SU-DHL-6 (cell line): ENCODE data around the gene TVP23A.

ENCODE experiments used
- H2AFZ ChIP-seq: fragments of 200-600 bp; sonication (generic); 2 replicates; pipeline ENCODE4 v1.6.1; 2014; ENCODE audit warnings: low read depth, mild to moderate bottlenecking, moderate library complexity, mixed read lengths, antibody characterized with exemption, low read length; ENCODE audit not compliant: severe bottlenecking
- H3F3A ChIP-seq: fragments of 200-600 bp; shearing (Covaris generic); 2 replicates; pipeline ENCODE4 v1.6.0; 2016; ENCODE audit warnings: antibody characterized with exemption, mild to moderate bottlenecking; ENCODE audit not compliant: insufficient read depth
- H3K27ac ChIP-seq: fragments of 200-600 bp; sonication (generic); 2 replicates; pipeline ENCODE4 v1.5.1; 2016; ENCODE audit warnings: low read depth, mild to moderate bottlenecking, low read length, moderate library complexity, mixed read lengths
- H3K27me3 ChIP-seq: fragments of 200-600 bp; sonication (generic), shearing (Covaris generic); 2 replicates; pipeline ENCODE4 v1.6.0; 2014; ENCODE audit warnings: mild to moderate bottlenecking, low read length
- H3K36me3 ChIP-seq: fragments of 200-600 bp; sonication (generic); 2 replicates; pipeline ENCODE4 v1.6.1; 2014; ENCODE audit warnings: mild to moderate bottlenecking, low read length, mixed read lengths
- H3K4me2 ChIP-seq: fragments of 300-600, 200-600 bp; shearing (Covaris generic), sonication (generic); 2 replicates; pipeline ENCODE4 v1.6.0; 2014; ENCODE audit warnings: low read length, low read depth, mild to moderate bottlenecking; ENCODE audit not compliant: poor library complexity, severe bottlenecking
- H3K4me3 ChIP-seq: fragments of 200-600 bp; sonication (generic); 2 replicates; pipeline ENCODE4 v1.5.1; 2014; ENCODE audit warnings: antibody characterized with exemption, low read length, mild to moderate bottlenecking, mixed read lengths; ENCODE audit not compliant: insufficient read depth, poor library complexity, severe bottlenecking
- H3K79me2 ChIP-seq: fragments of 200-600 bp; sonication (generic); 2 replicates; pipeline ENCODE4 v1.6.1; 2014; ENCODE audit warnings: mild to moderate bottlenecking, low read length, moderate library complexity; ENCODE audit not compliant: insufficient read depth
- H3K9ac ChIP-seq: fragments of 200-600 bp; sonication (generic); 2 replicates; pipeline ENCODE4 v1.7.0; 2014; ENCODE audit warnings: mild to moderate bottlenecking, low read length
- H3K9me2 ChIP-seq: fragments of 200-600 bp; sonication (generic); replicated peaks from 2 replicates; pipeline ENCODE4 v1.6.1; 2014; ENCODE audit warnings: low read length; ENCODE audit not compliant: insufficient read depth
- H3K9me3 ChIP-seq: fragments of 200-600 bp; sonication (generic); 2 replicates; pipeline ENCODE4 v1.6.1; 2014; ENCODE audit warnings: low read length, mixed read lengths; ENCODE audit not compliant: insufficient read depth
- H4K20me1 ChIP-seq: fragments of 200-600 bp; sonication (generic); 2 replicates; pipeline ENCODE4 v1.6.1; 2014; ENCODE audit warnings: low read depth, mild to moderate bottlenecking, antibody characterized with exemption, low read length, moderate library complexity, mixed read lengths
- EZH2phosphoT487 ChIP-seq: fragments of 200-600 bp; sonication (generic), shearing (Covaris generic); conservative IDR thresholded peaks from 2 replicates; pipeline ENCODE4 v1.6.1; 2018; ENCODE audit warnings: mild to moderate bottlenecking, antibody characterized with exemption, low read length, moderate library complexity, mixed read lengths
- TF ChIP-seq, protein P1 (sequence below): fragments of 200-600 bp; sonication (generic); IDR thresholded peaks from one replicate; pipeline ENCODE4 v1.5.1; 2017; ENCODE audit warnings: antibody characterized with exemption, mild to moderate bottlenecking, low read length, moderate library complexity; ENCODE audit not compliant: insufficient read depth, poor library complexity, severe bottlenecking

Gene TVP23A

DNA sequence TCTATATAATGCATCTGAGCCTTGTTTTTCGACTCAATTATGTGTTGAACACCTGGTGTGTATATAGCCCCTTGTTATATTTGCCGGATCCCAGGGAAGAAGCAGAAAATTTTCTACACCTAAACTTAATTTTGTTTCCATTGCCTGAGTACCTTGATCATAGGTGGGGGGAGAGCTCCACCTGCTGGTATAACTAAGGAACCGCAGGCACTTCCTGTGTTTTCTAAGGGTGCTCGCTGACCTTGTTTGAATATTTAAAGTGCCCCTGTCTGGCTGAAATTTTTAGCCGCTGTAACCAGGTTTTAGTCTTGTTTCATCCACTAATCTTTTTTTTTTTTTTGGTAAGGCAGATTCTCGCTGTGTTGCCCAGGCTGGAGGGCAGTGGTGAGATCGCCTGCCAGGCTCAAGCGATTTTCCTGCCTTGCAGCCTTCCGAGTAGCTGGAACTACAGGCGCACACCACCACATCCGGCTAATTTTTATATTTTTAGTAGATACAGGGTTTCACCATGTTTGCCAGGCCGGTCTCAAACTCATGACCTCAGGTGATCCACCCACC lies 81.4 kb downstream of the TVP23A start:
- TF ChIP-seq, protein P1, sequence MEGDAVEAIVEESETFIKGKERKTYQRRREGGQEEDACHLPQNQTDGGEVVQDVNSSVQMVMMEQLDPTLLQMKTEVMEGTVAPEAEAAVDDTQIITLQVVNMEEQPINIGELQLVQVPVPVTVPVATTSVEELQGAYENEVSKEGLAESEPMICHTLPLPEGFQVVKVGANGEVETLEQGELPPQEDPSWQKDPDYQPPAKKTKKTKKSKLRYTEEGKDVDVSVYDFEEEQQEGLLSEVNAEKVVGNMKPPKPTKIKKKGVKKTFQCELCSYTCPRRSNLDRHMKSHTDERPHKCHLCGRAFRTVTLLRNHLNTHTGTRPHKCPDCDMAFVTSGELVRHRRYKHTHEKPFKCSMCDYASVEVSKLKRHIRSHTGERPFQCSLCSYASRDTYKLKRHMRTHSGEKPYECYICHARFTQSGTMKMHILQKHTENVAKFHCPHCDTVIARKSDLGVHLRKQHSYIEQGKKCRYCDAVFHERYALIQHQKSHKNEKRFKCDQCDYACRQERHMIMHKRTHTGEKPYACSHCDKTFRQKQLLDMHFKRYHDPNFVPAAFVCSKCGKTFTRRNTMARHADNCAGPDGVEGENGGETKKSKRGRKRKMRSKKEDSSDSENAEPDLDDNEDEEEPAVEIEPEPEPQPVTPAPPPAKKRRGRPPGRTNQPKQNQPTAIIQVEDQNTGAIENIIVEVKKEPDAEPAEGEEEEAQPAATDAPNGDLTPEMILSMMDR, result peak; percentile 76
- no peak for TF ChIP-seq EZH2phosphoT487
- Histone ChIP-seq H2AFZ (peak overlapping the region; percentile 96), H3F3A (peaks cover 10% of the 10 kb centered on the region; the same call in 1 of the 2 replicates), H3K79me2 (no peaks in the 10 kb centered on the region), H3K27ac (peak overlapping the region; percentile 57), H3K9me3 (no peaks in the 10 kb centered on the region), H4K20me1 (no peaks in the 10 kb centered on the region), H3K9ac (peak overlapping the region; percentile 44), H3K9me2 (no peaks in the 10 kb centered on the region), H3K36me3 (no peaks in the 10 kb centered on the region), H3K4me3 (peak overlapping the region; percentile 33), H3K4me2 (peak overlapping the region; percentile 65), H3K27me3 (no peaks in the 10 kb centered on the region)

DNA sequence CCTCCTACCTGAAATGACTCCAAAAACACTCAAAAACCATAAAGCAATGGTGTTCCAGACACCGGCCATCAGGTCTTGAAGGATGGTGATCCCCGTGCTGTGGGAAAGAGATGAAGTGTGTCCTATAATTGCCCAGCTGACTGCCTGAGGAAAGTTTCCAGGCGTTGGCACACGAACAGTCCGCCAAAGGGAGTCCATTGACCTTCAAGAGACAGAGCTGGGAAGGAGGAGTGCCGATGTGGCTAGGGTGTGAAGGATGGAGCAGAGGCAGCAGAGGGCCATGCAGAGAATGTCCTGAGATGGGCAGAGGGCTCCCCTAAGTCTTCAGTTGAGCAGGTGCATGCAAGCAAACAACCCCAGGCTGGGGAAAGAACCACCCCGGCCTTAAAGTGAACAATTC lies 86.8 kb downstream of the TVP23A start:
- Histone ChIP-seq H3F3A (no peaks in the 10 kb centered on the region), H3K4me3 (no peak overlapping the region), H3K79me2 (no peaks in the 10 kb centered on the region)

GRCh38 chr16:10729104-10730048 lies 89.2 kb downstream of the TVP23A start:
- no peaks in the 10 kb centered on the region for H3K27me3 ChIP-seq
- H3K27ac ChIP-seq, result no peak overlapping the region
- H2AFZ ChIP-seq, result no peak overlapping the region
- no peaks in the 10 kb centered on the region for H3K79me2 ChIP-seq
- H3K9me2 ChIP-seq, result no peaks in the 10 kb centered on the region
- no peak overlapping the region for H3K9ac ChIP-seq
- no peak overlapping the region for H3K4me2 ChIP-seq
- no peaks in the 10 kb centered on the region for H3F3A ChIP-seq
- no peaks in the 10 kb centered on the region for H4K20me1 ChIP-seq
- no peak for TF ChIP-seq EZH2phosphoT487
- TF ChIP-seq, protein P1, result no peak
- H3K36me3 ChIP-seq, result no peaks in the 10 kb centered on the region
- no peak overlapping the region for H3K4me3 ChIP-seq
- H3K9me3 ChIP-seq, result no peaks in the 10 kb centered on the region

More for the DNA sequence above, 86.8 kb downstream of the TVP23A start:
- Histone ChIP-seq H4K20me1 (no peaks in the 10 kb centered on the region), H3K36me3 (no peaks in the 10 kb centered on the region), H3K27me3 (no peaks in the 10 kb centered on the region), H3K9ac (no peak overlapping the region), H3K27ac (no peak overlapping the region), H3K9me3 (no peaks in the 10 kb centered on the region), H3K9me2 (no peaks in the 10 kb centered on the region), H2AFZ (no peak overlapping the region), H3K4me2 (no peak overlapping the region)
- TF ChIP-seq, protein P1, result no peak
- no peak for TF ChIP-seq EZH2phosphoT487
